Fibroblast of lung (primary cell): ENCODE results near the gene KCTD5. TPM values are rescaled to one million over a fixed set of nuclear protein-coding genes. Genes with fewer than 3 reads are reported as not detected.
A peak's percentile ranks its signal among the peaks of the same experiment; 100 is the strongest.

ENCODE experiments used
- DNase-seq, 2 donors: peaks; one replicate each; pipeline versions ENCODE4 v3.0.0 to v3.0.0-alpha.2; 2010; ENCODE audit warnings: low read depth in 2 of 2
- H2AFZ ChIP-seq: 2 replicates; pipeline ENCODE4 v1.5.1; 2012; ENCODE audit warnings: low read length, control low read depth, inconsistent platforms
- H3K27ac ChIP-seq: 2 replicates; pipeline ENCODE4 v1.5.1; 2011; ENCODE audit warnings: low read length, control low read depth; ENCODE audit not compliant: insufficient read depth
- H3K27me3 ChIP-seq: 2 replicates; pipeline ENCODE4 v1.5.1; 2011; ENCODE audit warnings: mild to moderate bottlenecking, low read length; ENCODE audit not compliant: control insufficient read depth, insufficient read depth
- H3K36me3 ChIP-seq: 2 replicates; pipeline ENCODE4 v1.5.1; 2011; ENCODE audit warnings: low read length; ENCODE audit not compliant: control insufficient read depth, insufficient read depth
- H3K4me1 ChIP-seq: 2 replicates; pipeline ENCODE4 v1.5.1; 2011; ENCODE audit warnings: low read length; ENCODE audit not compliant: control insufficient read depth, insufficient read depth; ENCODE audit errors: extremely low read depth
- H3K4me2 ChIP-seq: 2 replicates; pipeline ENCODE4 v1.5.1; 2011; ENCODE audit warnings: low read length, control low read depth; ENCODE audit not compliant: insufficient read depth; ENCODE audit errors: extremely low read depth
- H3K4me3 ChIP-seq, 4 experiments: fragments of 200-600 bp in 1 of 4; sonication (generic) in 1 of 4; replicated peaks in 1 of 4; 2 replicates each; pipeline ENCODE4 v1.5.1; 2011 to 2016; ENCODE audit warnings: low read length in 4 of 4, low read depth in 3 of 4, mild to moderate bottlenecking in 3 of 4, control low read depth in 2 of 4, inconsistent platforms in 1 of 4, mixed read lengths in 1 of 4; ENCODE audit not compliant: insufficient read depth in 1 of 4; ENCODE audit errors: control extremely low read depth in 1 of 4
- H3K79me2 ChIP-seq: 2 replicates; pipeline ENCODE4 v1.5.1; 2012; ENCODE audit warnings: mild to moderate bottlenecking, low read length, inconsistent platforms; ENCODE audit not compliant: control insufficient read depth, insufficient read depth
- H3K9ac ChIP-seq: 2 replicates; pipeline ENCODE4 v1.5.1; 2011; ENCODE audit warnings: mild to moderate bottlenecking, low read length, control low read depth; ENCODE audit not compliant: insufficient read depth
- H3K9me3 ChIP-seq: 2 replicates; pipeline ENCODE4 v1.5.1; 2012; ENCODE audit warnings: low read depth, low read length; ENCODE audit not compliant: control insufficient read depth, insufficient read depth
- H4K20me1 ChIP-seq: 2 replicates; pipeline ENCODE4 v1.5.1; 2011; ENCODE audit warnings: low read length; ENCODE audit not compliant: control insufficient read depth, insufficient read depth; ENCODE audit errors: extremely low read depth
- EZH2 ChIP-seq: IDR thresholded peaks from 2 replicates; pipeline ENCODE4 v1.5.1; 2012; ENCODE audit warnings: low read length, control low read depth, mild to moderate bottlenecking; ENCODE audit errors: missing control alignments
- polyA plus RNA-seq, 2 donors: library from polyadenylated mRNA; depleted of rRNA in 1 of 2; stranded (reverse) in 1 of 2; unstranded in 1 of 2; fragments of >200 nt; gene quantifications; 2 replicates each; pipeline ENCODE4 v1.2.1, GENCODE V29; 2011 to 2012; ENCODE audit warnings: missing spikeins in 1 of 2
- total RNA-seq: library from RNA; depleted of rRNA; stranded (reverse); fragments of >200 nt; gene quantifications from 2 replicates; pipeline ENCODE4 v1.2.1, GENCODE V29; 2014
- TF ChIP-seq, protein P1 (sequence below), 2 donors: IDR thresholded peaks in 1 of 2; conservative IDR thresholded peaks in 1 of 2; 1 replicate in 1 of 2; 2 replicates in 1 of 2; pipeline ENCODE4 v1.5.1; 2011 to 2012; ENCODE audit warnings: low read length in 2 of 2, control low read depth in 1 of 2, inconsistent platforms in 1 of 2, low read depth in 1 of 2, mild to moderate bottlenecking in 1 of 2

Gene KCTD5
- total and polyA plus RNA-seq, 2 donors (not counting 1 experiment from before 2014, with no cell fraction given) = 21.6 to 25.9 TPM

DNA sequence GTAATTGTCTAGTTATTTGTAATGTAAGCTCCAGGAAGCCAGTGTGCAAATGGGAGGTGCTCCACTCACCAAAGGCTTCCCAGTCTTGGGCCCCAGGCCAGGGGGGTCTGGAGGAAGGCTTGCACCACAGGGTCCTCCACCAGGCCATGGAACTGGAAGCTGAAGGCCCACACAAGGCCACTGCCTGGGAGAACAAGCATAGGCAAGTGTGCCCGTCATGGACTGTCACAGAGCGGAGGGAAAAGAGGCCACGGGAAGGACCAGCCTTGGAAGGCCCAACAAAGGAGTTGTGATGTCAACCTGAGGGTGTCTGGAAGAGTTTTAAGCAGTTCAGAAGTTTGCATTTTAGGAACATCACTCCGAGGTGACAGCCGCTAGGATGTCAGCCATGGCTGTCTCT lies 67.2 kb downstream of the KCTD5 start:
- no peak overlapping the region for H3K4me2 ChIP-seq
- no peak overlapping the region for H3K9ac ChIP-seq
- H3K36me3 ChIP-seq = no peaks in the 10 kb centered on the region
- no peaks in the 10 kb centered on the region for H3K4me1 ChIP-seq
- H3K4me3 ChIP-seq = no peak overlapping the region
- no peaks in the 10 kb centered on the region for H3K9me3 ChIP-seq
- TF ChIP-seq, protein P1, sequence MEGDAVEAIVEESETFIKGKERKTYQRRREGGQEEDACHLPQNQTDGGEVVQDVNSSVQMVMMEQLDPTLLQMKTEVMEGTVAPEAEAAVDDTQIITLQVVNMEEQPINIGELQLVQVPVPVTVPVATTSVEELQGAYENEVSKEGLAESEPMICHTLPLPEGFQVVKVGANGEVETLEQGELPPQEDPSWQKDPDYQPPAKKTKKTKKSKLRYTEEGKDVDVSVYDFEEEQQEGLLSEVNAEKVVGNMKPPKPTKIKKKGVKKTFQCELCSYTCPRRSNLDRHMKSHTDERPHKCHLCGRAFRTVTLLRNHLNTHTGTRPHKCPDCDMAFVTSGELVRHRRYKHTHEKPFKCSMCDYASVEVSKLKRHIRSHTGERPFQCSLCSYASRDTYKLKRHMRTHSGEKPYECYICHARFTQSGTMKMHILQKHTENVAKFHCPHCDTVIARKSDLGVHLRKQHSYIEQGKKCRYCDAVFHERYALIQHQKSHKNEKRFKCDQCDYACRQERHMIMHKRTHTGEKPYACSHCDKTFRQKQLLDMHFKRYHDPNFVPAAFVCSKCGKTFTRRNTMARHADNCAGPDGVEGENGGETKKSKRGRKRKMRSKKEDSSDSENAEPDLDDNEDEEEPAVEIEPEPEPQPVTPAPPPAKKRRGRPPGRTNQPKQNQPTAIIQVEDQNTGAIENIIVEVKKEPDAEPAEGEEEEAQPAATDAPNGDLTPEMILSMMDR (conservative IDR thresholded peaks at IDR 0.05 in 1 of 2, IDR thresholded peaks at IDR 0.05 in 1 of 2; ENCODE audit: low read depth in 1 of 2, low read length in 2 of 2) = no peak
- no peak for TF ChIP-seq EZH2
- H3K79me2 ChIP-seq = peaks cover 16% of the 10 kb centered on the region
- peaks cover 2% of the 10 kb centered on the region for H4K20me1 ChIP-seq
- no peak for DNase-seq
- no peaks in the 10 kb centered on the region for H3K27me3 ChIP-seq
- no peak overlapping the region for H2AFZ ChIP-seq
- no peak overlapping the region for H3K27ac ChIP-seq

DNA sequence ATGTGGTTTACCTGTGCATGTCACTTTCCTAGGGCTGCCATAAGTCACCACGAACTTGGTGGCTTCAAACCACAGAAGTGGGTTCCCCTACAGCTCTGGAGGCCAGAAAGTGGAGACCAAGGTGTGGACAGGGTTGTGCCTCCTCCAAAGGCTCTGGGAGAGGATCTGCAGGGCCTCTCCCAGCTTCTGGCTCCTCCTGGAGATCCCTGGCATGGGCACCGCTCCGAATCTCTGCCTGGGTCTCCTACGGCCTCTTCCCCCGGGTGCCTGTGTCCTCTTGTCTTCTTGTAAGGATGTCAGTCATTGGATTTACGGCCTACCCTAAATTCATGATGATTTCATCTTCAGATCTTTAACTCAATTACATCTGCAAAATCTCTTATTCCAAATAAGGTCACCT lies 67.6 kb downstream of the KCTD5 start:
- peaks cover 20% of the 10 kb centered on the region for H3K79me2 ChIP-seq
- H3K4me3 ChIP-seq = no peak overlapping the region
- no peaks in the 10 kb centered on the region for H3K36me3 ChIP-seq
- no peaks in the 10 kb centered on the region for H3K9me3 ChIP-seq
- no peak overlapping the region for H3K27ac ChIP-seq
- no peak overlapping the region for H2AFZ ChIP-seq
- H4K20me1 ChIP-seq = peaks cover 5% of the 10 kb centered on the region
- H3K27me3 ChIP-seq = no peaks in the 10 kb centered on the region
- no peak overlapping the region for H3K4me2 ChIP-seq
- no peak for DNase-seq
- TF ChIP-seq, protein P1 (conservative IDR thresholded peaks at IDR 0.05 in 1 of 2, IDR thresholded peaks at IDR 0.05 in 1 of 2; ENCODE audit: low read depth in 1 of 2, low read length in 2 of 2) = no peak
- no peak for TF ChIP-seq EZH2
- H3K4me1 ChIP-seq = no peaks in the 10 kb centered on the region
- no peak overlapping the region for H3K9ac ChIP-seq

DNA sequence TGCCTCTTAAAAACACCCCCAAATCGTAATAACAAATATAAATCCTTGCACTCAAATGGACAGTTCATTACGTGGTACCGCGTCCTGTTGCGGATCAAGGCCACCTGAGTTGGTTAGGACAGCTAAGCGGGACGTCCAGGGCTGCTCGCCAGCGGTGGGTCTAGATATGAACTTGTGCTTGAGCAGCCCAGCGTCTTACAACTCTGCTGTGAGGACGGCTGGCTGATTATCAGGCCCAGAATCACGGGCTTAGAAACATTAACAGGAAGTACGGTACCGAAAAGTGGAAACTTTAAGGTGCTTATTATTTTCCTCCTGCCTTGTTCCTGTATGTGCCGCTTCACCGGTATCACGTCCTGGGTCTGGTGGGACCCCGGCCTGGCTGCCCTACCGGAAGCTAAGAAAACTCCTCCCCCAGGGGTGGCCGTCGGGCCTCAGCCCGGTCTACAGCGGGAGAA lies 69.3 kb downstream of the KCTD5 start:
- Histone ChIP-seq H2AFZ (peak overlapping the region; percentile 49), H3K4me3 (peak overlapping the region; percentile 32 to 91 (median 46)), H3K9me3 (no peaks in the 10 kb centered on the region), H3K36me3 (no peaks in the 10 kb centered on the region), H4K20me1 (peaks cover 5% of the 10 kb centered on the region), H3K27ac (peak overlapping the region; percentile 100), H3K4me2 (peak overlapping the region; percentile 60), H3K9ac (peak overlapping the region; percentile 98), H3K4me1 (no peaks in the 10 kb centered on the region), H3K79me2 (peaks cover 37% of the 10 kb centered on the region), H3K27me3 (no peaks in the 10 kb centered on the region)
- peak in 1 of 2 donors; percentile 20 for DNase-seq
- TF ChIP-seq, protein P1 (conservative IDR thresholded peaks at IDR 0.05 in 1 of 2, IDR thresholded peaks at IDR 0.05 in 1 of 2; ENCODE audit: low read depth in 1 of 2, low read length in 2 of 2) = no peak
- TF ChIP-seq EZH2 = no peak
